Stimulated activated CD4-positive, alpha-beta T cell treated with anti-CD3 and anti-CD28 coated beads, Interleukin-1b, Interleukin-23, amount 100 ng/mL, for 4 hours (primary cell): ENCODE measurements around the gene GREM1.

Experiments
- DNase-seq, 2 donors: peaks; one replicate each; pipeline ENCODE4 v3.0.0-alpha.2; 2020; ENCODE audit warnings: low read depth in 2 of 2

Gene GREM1

DNA sequence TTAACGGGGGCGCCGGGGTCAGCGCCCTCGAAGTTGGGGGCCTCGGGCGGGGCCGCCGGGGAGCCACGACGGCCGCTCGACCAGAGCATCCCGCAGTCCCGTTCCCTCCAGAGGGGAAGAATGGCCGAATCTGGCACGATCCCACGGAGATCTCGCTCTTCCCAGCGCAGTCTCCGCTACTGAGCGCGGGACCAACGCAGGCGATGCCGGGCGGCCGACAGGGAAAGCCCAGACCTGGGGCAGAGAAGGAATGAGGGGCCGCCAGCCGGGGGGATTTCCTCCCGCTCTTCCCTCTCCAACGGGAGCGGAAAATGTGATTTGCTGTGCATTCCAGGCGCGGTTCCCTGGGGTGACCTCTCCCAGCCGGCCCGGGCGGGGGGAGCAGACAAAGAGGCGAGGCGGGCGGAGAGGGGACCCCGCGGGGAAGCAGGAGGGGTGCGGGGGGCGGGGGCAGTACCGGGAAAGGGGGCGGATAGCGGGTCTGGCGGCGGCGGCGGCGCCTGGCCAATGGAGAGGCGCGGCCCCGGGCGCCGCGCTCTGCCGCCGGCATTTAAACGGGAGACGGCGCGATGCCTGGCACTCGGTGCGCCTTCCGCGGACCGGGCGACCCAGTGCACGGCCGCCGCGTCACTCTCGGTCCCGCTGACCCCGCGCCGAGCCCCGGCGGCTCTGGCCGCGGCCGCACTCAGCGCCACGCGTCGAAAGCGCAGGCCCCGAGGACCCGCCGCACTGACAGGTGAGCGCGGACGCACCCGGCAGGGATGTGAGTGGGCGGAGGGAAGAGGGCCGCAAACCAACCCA lies at the start of gene GREM1:
TSS of gene GREM1 (plus strand) at position 579 of the 801 bp plus-strand sequence. CDS start 12,687 bp downstream, outside the sequence.
- no peak for DNase-seq

DNA sequence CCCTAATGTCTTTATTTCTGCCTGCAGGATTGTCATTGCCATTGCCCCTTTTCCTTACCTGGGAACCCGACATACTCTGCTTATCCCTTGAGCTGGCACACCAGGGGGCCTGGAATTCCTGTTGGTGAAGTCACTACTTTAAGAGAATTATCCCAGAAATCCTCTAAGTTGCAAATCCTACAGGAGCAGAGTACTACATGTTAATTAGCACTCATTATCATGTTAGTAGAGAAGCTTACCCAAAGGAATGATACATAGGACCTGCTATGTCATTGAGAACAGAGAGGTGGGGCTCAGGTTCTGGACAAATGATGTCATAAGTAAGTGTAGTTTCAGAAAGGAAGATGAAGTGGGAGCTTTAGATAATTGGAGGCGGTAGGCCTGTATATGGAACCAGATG lies 48.9 kb upstream of the GREM1 start:
- DNase-seq, result no peak

- DNase-seq, result no peak
Observed at GRCh38 chr15:32669896-32670611, 47.8 kb upstream of the GREM1 start.

DNA sequence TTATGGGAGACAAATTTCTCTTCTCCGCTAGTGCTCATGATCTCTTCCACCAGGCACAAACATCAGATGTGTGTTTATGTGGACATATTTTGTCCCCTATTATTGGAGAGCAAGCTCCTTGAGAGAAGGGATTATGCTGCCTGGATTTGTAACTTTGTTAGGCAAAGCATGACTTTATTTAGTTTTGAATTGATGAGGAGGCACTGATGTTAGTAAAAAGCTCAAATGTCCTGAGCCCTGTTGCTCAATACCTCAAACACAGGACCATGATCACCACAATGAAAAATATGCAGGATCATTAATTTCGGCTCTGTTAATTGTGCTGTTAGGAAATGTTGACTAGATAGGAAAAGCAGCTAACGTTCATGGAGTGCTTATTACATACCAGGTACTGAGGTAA lies 47.2 kb upstream of the GREM1 start:
- no peak for DNase-seq

DNA sequence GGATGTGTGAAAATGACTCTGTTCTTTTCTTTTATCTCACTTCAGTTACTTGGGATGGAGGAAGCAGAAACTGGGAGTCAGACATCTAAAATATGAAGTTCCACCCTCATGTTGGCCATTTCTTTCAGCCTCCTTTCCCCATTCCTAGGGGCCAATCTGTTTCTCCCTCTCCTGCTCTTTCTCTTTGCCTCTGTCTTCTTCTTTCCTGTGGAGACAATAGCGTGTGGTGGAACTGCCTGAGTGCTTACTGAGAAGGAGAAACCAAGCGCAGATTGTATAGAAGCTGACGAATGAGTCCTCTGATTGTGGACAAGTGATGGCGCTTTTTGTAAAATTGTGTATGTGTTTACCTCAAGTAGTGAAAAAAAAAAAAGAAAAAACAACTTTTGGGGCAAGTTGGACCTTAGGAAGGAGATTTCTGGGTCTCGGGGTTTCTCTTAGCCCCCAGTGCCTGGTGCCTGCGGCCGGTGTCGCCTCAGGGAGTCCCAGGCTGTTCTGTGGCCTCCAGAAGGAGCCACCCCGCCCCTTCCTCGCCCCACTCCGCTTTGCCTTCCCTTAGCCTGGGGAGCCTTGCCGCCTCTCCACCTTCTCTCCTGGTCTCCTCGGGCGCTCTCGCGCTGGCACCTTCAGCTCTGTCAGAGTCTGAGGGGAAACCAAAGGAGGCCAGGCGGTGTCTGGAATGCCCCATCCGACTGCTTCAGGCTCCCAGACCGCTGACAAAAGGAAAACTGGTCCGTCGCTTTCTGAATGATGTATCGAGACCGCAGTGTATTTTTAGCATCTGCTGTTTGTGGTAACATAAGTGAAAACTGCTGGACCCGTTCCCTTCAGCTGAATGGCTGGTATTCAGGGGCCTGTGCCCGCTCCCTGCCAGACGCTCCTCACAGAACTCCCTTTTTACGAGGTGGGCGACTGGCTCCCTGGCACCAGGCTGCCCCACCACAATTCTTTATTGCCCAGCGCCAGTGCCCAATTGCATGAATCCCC lies 46.2 kb upstream of the GREM1 start:
- DNase-seq, result no peak

GRCh38 chr15:32674681-32675080 lies 43.1 kb upstream of the GREM1 start:
- no peak for DNase-seq

GRCh38 chr15:32675466-32675865 lies 42.3 kb upstream of the GREM1 start:
- DNase-seq, result no peak

GRCh38 chr15:32676169-32676568 lies 41.6 kb upstream of the GREM1 start:
- no peak for DNase-seq

GRCh38 chr15:32677238-32677750 lies 40.5 kb upstream of the GREM1 start:
- no peak for DNase-seq

DNA sequence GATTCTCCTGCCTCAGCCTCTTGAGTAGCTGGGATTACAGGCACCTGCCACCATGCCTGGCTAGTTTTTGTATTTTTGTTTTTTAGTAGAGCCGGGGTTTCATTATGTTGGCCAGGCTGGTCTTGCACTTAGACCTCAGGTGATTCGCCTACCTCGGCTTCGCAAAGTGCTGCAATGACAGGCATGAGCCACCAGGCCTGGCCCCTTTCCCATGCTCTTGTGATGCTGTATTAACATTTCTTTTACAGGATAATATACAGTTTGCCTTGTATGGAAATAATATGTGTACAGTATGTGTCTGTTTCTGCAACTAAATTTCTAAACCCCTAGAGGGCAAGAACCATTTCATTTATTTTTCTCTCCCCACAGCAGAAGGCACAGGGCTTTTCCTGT lies 38.5 kb upstream of the GREM1 start:
- DNase-seq, result no peak

- DNase-seq, result no peak
Observed at GRCh38 chr15:32682569-32682968, 35.2 kb upstream of the GREM1 start.

- no peak for DNase-seq
Observed at GRCh38 chr15:32682977-32683630, 34.7 kb upstream of the GREM1 start.

- no peak for DNase-seq
Observed at GRCh38 chr15:32683906-32684584, 33.8 kb upstream of the GREM1 start.

DNA sequence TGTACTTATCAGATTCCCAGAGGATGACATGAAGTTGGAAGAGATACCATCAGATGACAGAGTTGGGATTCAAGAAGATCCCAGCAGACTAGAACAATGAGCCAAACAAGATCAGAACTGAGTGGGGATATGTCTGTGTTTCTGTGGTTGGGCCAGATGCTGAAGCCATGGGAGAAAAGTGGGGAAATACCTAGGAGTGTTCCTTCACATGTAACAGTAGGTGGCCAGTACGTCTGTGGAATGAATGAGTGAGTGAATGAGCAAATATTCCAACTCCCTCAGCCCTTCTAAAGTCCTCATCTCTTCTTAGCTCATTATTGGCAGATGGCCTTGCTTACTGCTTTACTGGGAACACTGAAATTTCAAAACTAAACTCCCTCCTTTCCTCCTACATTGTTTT lies 32.2 kb upstream of the GREM1 start:
- no peak for DNase-seq

GRCh38 chr15:32687556-32687955 lies 30.2 kb upstream of the GREM1 start:
- no peak for DNase-seq

DNA sequence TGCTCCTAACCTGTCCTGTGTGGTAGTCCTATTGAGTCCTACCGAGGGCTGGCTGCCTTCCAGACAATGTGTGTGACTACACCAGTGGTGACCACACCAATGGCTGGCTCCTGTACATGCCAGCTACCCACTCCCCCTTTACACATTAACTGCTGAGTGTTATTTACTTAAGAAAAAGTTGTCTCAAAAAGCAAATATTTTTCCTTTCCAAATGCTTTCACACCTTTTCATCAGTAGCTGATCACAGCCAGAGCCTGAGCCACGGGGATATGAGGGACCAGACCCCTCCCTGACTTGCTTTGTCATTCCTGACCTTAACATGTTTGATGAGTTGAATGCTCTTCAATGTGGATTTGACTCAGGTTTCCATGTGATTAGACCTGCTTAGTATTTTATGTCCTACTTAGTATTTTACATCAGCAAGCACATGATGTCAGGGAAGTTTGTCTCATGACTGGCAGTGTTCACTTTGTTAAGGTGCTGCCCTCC lies 29.6 kb upstream of the GREM1 start:
- no peak for DNase-seq

GRCh38 chr15:32690941-32691688 lies 26.7 kb upstream of the GREM1 start:
- no peak for DNase-seq

DNA sequence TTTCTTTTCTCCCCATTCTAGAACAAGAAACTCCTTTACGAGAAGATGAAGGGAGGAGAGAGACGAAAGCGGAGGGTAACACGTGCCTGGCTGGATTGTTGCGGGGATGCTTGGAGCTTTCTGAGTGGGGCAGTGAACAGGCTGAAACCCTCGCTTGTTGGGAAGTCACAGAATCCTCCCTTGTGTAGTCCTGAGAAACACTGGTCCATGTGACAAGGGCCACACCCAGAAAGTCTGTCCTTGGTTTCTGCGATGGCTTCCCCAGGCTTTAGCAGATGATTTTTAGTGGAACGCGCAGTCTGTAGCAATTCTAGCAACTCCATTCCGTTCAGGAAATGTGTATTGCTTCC lies 26.1 kb upstream of the GREM1 start:
- no peak for DNase-seq

DNA sequence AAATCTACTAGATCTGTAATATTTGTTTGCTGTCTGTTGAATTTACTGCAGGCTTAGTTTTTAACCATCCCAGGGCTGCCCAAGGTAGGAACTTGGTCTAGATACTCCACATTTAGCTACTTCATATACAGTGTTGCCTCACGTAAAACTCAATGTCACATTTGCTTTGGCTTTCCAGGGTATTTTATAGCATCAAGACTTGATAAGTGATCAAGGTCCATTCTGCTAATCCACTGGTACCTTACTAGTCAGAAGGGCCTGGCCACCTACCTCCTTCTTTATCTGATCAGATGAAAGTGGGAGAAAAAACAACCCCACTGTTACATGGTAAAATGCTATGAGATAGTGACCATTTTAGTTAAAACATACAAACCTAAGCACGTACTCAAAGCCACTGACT lies 25.5 kb upstream of the GREM1 start:
- no peak for DNase-seq
